ENCODE data around the gene SLC43A3.

DNA sequence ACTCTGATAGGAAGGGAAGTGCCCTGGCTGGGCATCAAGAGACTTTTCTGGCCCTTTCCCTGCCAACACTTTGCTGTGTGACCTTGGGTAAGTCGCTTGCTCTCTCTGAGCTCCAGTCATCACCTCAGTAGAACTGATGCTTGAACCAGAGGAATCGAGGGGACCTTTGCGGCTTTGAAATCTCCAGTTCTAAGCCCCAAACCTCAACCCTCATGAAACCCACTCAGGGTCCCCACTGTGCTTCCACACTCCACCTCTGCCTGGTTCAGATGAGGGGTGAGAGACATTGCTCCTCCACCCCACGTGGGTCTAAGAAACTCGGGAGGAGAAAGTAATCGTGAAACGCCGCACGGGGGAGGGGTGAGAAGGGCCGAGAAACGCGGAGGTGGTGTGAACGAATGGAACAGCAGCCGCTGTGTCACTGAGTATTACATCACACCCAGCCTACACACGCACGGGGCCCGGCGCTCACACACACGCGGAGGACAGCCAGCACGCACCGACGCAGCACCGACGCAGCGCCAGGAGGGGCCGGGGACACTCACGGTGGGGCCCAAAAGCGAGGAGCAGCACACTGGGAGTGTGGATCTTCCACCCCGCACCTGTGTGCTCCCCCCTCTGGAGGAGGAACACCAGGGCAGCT lies 37.7 kb upstream of the SLC43A3 start:
- TF ChIP-seq CTCF (IDR thresholded peaks at IDR 0.05), result no peak
- TF ChIP-seq POLR2A (IDR thresholded peaks at IDR 0.05), result no peak
